Amniotic stem cell (primary cell): ENCODE results near the gene HSPA12B.

ENCODE experiments used
- DNase-seq: peaks from one replicate; lab custom pipeline; 2025; lab: John Stamatoyannopoulos, UW

HSPA12B gene

GRCh38 chr20:3729811-3730540 is 2.5 kb upstream of the HSPA12B start:
- DNase-seq = no peak

- no peak for DNase-seq
Measured at GRCh38 chr20:3730803-3731672, 1.4 kb upstream of the HSPA12B start.

DNA sequence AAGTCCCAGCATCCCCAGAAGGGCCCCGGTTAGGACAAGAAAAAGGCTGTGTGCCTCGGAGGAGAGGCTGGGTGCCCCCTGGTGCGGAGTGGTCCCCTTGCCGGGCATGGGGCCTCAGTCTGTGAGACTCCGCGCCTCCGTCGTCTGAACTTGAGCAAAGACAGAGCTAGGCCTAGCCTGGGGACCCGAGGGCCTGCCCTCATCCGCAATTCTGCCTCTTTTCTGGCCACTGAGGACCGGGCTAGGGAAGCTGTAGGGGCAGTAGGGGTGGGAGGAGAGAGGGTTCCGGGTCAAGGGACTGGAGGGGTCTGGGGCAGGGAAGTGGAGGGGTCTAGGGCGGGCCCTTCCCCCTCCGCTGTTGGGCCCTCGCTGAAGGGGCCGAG is 550 bp upstream of the HSPA12B start:
- no peak for DNase-seq

- DNase-seq = no peak
Measured at GRCh38 chr20:3733119-3733995, 872 bp downstream of the HSPA12B start.

GRCh38 chr20:3734111-3734843 is 1.8 kb downstream of the HSPA12B start:
- DNase-seq = no peak

DNA sequence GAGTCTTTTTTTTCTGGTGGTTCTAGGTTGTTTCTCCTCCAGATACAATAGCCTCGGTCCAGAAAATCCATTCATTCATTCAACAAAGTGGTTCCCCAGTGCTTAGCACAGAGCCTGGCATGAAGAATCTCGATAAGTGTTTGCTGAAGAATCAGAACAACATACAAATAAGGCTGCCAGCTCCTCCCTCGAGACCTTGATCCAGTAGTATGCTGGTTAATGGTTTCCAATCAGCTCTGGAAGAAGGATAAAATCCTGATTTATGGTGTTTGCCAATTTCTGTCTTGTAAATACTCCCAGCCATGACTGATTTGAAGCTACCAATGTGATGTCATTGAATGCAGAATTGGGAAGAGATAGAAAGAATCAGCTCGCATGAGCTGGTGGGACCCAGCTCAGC is 3.3 kb downstream of the HSPA12B start:
- DNase-seq = no peak

- DNase-seq = no peak
Measured at GRCh38 chr20:3738111-3739053, 5.9 kb downstream of the HSPA12B start.

DNA sequence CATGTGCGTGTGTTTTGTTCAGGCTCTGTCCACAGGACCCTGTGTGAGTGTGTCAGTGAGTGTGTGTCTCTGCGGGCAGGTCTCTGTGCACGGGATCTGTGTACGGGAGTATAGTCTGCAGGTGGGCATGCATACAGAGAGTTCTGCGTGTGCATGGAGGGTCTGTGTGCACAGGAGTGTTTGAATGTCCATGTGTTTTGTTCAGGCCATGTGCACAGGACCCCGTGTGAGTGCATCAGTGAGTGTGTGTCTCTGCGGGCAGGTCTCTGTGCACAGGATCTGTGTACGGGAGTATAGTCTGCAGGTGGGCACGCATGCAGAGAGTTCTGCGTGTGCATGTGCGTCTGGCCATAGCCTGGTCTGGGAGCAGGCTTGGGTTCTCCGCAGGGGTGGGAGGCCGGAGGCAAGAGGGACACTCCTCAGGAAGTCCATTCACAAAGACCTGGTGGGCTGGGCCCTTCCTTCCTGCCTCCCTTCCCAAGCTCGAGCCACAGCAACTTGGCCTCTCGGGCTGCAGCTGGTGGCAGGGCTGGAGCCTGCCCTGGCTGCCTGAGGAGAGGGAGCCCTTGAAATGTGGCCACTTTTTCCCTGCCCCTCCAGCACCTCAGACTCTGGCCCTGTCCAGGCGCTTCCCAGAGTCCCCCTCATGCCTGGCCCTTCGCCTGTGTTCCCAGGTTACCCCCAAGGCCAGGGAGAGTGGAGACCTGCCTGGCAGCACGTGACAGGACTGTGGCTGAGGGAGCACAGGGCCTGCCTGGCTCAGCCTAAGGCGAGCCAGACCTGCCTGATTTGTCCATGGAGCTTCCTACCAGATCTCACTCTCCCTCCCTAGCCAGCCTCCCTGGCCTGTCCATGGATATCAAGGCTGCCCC is 6.8 kb downstream of the HSPA12B start:
- no peak for DNase-seq

DNA sequence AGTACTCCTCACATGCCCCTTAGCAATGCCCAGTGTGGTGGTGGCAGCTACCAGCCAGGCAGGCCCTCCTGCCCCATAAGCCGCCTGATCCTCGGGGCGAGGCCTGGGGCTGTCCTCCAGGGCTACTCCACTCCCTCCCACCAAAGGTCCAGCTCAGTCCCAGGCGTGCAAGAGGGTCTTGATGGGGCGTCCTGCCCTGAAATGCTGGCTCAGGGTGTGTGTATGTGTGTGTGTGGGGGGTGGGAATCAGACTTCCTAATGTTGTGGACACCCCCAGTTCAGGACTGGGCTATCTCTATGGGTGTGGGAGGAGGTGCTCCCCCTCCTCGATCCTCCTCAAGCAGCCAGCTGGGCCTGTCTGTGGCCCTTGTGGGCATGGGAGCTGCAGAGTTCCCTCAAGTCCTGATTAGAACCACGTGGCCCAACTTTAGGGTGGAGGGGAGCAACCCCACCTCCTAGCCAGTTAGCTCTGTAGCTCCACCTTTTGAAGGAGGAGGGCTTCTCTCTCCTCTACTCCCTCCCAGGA is 7.5 kb downstream of the HSPA12B start:
- DNase-seq = no peak

DNA sequence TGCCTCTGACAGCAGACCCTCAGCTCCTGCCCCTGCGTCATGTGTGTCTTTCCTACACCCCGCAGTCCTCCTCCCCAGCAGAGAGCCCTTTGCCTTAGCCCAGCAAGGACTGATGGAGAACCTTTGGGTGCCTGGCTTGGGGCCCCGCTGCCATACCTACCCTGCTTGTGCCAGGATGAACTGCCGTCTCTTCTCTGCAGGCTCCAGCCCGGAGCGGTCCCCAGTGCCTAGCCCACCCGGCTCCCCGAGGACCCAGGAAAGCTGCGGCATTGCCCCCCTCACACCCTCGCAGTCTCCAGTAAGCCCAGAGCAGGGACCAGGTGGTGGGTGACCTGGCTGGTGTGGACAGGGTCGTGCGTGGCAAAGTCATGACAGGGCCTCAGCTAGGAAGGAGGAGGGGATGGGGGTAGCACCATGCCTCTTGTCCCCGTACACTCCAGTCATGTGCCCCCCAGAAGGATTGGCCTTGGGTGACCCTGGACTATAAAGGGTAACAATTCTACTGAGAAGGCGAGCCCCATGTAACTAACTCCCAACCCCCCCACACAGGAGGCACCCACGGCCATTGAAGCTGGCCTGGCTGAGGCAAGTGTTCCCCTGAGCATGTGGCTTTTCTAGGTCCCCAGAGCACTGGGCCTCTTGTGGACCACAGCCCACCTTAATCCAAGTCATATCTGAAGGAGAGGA is 8.3 kb downstream of the HSPA12B start:
- no peak for DNase-seq

DNA sequence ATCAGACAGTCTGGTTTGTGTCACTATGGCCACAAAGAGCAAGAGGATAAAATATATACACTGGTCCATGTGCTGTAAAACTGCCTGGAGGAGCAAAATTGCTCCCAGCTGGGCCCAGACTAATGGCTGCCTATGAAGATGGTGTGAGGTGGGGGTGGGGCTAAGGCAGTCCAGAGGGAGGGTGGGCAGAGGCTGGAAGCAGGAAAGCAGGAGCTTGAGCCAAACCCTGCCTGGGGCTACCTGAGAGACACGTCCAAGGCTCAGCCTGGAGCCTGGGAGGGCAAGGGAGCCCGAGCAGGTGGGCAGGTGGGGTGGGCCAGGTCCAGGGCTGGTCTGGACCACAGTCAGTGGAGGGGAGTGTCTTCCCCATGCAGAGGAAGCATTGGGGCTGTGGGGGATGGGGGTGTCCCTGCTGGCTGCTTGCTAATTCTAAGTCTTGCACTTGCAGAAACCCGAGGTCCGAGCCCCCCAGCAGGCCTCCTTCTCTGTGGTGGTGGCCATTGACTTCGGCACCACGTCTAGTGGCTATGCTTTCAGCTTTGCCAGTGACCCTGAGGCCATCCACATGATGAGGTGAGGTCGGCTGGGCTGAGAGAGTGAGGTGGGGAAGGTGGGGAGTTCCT is 9.5 kb downstream of the HSPA12B start:
- no peak for DNase-seq

GRCh38 chr20:3743251-3743650 is 10.8 kb downstream of the HSPA12B start:
- no peak for DNase-seq

DNA sequence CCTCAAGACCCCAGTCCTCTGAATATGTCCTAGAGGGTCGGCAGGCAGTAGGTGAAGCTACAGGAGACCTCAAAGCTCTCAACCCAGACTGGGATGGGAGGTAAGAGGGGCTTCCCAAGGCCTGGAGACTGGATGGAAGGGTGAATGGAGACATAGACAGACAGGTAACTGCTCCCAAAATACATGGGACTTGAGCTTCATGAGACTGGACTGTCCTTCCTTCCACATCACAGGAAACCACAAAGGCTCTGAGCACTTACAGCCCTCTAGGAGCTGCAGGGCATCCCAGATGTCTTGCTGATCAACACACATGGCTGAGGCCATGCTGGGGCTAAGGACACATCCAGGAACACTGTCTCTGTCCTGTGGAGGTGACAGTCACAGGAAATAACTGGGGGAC is 11.6 kb downstream of the HSPA12B start:
- no peak for DNase-seq

GRCh38 chr20:3744806-3745685 is 12.6 kb downstream of the HSPA12B start:
- DNase-seq = no peak

- DNase-seq = no peak
Measured at GRCh38 chr20:3745686-3746173, 13.2 kb downstream of the HSPA12B start.

DNA sequence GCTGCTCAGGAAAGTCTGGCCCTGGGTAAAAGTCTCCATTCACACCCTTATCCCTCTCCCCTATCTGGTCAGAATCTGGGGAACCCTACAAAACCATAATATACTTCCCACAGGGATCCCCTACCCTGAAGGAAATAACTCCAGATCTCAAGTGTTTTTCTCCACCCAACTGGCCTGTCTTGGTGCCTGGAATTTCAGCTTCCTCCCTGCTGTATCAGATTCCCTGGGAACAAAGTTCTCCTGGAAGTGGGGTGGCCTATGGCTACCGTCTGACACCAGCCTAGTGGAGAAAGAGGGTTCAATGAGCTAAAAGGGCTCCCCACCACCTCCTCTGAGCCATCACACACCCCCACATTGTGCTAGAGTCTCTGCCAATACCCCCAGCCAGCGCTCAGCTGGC is 15.0 kb downstream of the HSPA12B start:
- no peak for DNase-seq

GRCh38 chr20:3748073-3748472 is 15.6 kb downstream of the HSPA12B start:
- DNase-seq = no peak
